ENCODE measurements around the gene TULP4.

DNA sequence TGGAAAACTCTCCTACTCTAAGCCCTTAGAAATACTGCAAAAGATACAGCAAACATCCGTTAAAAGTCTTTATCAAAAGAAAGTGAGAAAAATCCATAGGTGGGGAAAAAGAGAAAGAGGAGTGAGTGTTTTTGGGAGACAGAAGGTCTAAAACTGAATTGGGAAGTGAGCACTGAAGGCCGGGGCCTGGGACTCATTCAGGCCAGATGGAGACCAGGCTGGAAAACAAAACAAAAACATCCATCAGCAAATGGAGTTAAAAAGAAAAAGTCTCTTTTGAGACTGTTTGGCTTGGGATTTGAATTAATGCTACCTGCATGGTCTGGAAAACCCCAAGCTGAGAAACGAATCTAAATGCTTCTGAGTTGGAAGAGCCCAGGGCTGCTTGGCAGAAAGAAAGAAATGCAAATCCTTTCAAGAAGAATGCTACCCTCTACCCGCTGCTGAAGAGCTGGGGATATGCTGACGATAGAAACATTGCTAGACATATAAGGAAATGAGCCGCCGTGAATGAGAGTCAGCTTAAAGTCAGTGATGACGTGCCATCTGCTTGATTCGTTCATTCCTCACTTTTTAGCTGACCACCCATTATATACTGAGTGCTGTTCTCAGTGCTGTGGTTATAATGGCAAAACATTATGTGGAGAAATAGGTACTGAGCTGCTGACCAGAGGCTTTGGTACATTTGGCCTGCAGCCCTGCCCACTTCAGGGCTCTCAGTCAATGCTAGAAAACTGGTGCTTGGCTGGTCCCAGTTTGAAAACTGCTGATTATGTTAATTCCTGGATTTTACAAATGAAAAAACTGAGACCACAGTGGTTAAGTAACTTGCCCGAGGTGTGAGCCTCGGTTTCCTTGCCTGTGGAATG is 28.0 kb upstream of the TULP4 start:
- TF ChIP-seq TARDBP (IDR thresholded peaks at IDR 0.05) (no peak), ARNT (IDR thresholded peaks at IDR 0.05) (no peak), FOXK2 (IDR thresholded peaks at IDR 0.05) (no peak), BHLHE40 (IDR thresholded peaks at IDR 0.05; ENCODE audit: borderline replicate concordance) (no peak), ZNF384 (IDR thresholded peaks at IDR 0.05) (no peak), HDGF (IDR thresholded peaks at IDR 0.05; ENCODE audit: borderline replicate concordance) (no peak), SUZ12 (IDR thresholded peaks at IDR 0.05) (no peak), ELF4 (IDR thresholded peaks at IDR 0.05) (no peak), FOXM1 (IDR thresholded peaks at IDR 0.05; ENCODE audit: borderline replicate concordance) (no peak), FOXA1 (IDR thresholded peaks at IDR 0.05) (no peak), SP1 (IDR thresholded peaks at IDR 0.05) (no peak), LEF1 (IDR thresholded peaks at IDR 0.05; ENCODE audit: borderline replicate concordance) (no peak)
- TF ChIP-seq, protein P1, sequence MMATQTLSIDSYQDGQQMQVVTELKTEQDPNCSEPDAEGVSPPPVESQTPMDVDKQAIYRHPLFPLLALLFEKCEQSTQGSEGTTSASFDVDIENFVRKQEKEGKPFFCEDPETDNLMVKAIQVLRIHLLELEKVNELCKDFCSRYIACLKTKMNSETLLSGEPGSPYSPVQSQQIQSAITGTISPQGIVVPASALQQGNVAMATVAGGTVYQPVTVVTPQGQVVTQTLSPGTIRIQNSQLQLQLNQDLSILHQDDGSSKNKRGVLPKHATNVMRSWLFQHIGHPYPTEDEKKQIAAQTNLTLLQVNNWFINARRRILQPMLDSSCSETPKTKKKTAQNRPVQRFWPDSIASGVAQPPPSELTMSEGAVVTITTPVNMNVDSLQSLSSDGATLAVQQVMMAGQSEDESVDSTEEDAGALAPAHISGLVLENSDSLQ (IDR thresholded peaks at IDR 0.05): no peak
